GM06990 (cell line): ENCODE measurements around the gene PPP6R2.
"Not testable (repeated sequence)": the region's sequence is repeated elsewhere in the genome, so short reads cannot be mapped to it uniquely, and the experiment has no call there.

Source experiments
- DNase-seq: peaks from one replicate; pipeline ENCODE4 v3.0.0-alpha.2; 2011; ENCODE audit not compliant: insufficient read length; ENCODE audit errors: extremely low read depth
- H3K27me3 ChIP-seq: replicated peaks from 2 replicates; pipeline ENCODE4 v1.6.0; 2011; ENCODE audit warnings: low read length; ENCODE audit not compliant: control insufficient read depth, insufficient read depth
- H3K36me3 ChIP-seq: 2 replicates; pipeline ENCODE4 v1.5.1; 2011; ENCODE audit warnings: low read length; ENCODE audit not compliant: control insufficient read depth, insufficient read depth
- H3K4me3 ChIP-seq: replicated peaks from 2 replicates; pipeline ENCODE4 v1.5.1; 2011; ENCODE audit warnings: low read depth, mild to moderate bottlenecking, control low read depth, low read length
- CTCF ChIP-seq: IDR thresholded peaks from 2 replicates; pipeline ENCODE4 v1.5.1; 2011; ENCODE audit warnings: low read length, control low read depth, mild to moderate bottlenecking, inconsistent platforms; ENCODE audit not compliant: insufficient read depth, poor library complexity, severe bottlenecking

The PPP6R2 gene

GRCh38 chr22:50403701-50404101 lies 60.6 kb downstream of the PPP6R2 start:
- no peak for TF ChIP-seq CTCF
- Histone ChIP-seq H3K4me3 (no peak overlapping the region), H3K36me3 (peaks cover 22% of the 10 kb centered on the region), H3K27me3 (no peaks in the 10 kb centered on the region)
- DNase-seq: no peak

- DNase-seq: no peak
Measured at GRCh38 chr22:50406416-50407170, 63.5 kb downstream of the PPP6R2 start.

GRCh38 chr22:50408311-50408710 lies 65.2 kb downstream of the PPP6R2 start:
- Histone ChIP-seq H3K27me3 (no peaks in the 10 kb centered on the region), H3K36me3 (peaks cover 13% of the 10 kb centered on the region), H3K4me3 (no peak overlapping the region)
- no peak for TF ChIP-seq CTCF
- DNase-seq: no peak

More at GRCh38 chr22:50406416-50407170, 63.5 kb downstream of the PPP6R2 start:
- H3K36me3 ChIP-seq: peaks cover 15% of the 10 kb centered on the region
- no peak overlapping the region for H3K4me3 ChIP-seq
- no peaks in the 10 kb centered on the region for H3K27me3 ChIP-seq
- TF ChIP-seq CTCF: no peak

- not testable (repeated sequence) for H3K27me3 ChIP-seq, H3K4me3 ChIP-seq, DNase-seq
- H3K36me3 ChIP-seq: peaks cover 12% of the 10 kb centered on the region
Measured at GRCh38 chr22:50408954-50409353, 65.8 kb downstream of the PPP6R2 start.

- DNase-seq: no peak
- H3K4me3 ChIP-seq: no peak overlapping the region
- H3K27me3 ChIP-seq: no peaks in the 10 kb centered on the region
- no peak for TF ChIP-seq CTCF
- H3K36me3 ChIP-seq: peaks cover 35% of the 10 kb centered on the region
Measured at GRCh38 chr22:50414476-50415248, 71.5 kb downstream of the PPP6R2 start.

- no peak for DNase-seq
- Histone ChIP-seq H3K27me3 (no peaks in the 10 kb centered on the region), H3K36me3 (peaks cover 41% of the 10 kb centered on the region), H3K4me3 (no peak overlapping the region)
- TF ChIP-seq CTCF: no peak
Measured at GRCh38 chr22:50415426-50415825, 72.3 kb downstream of the PPP6R2 start.
